ENCODE measurements around the gene DCST2. TPM values are rescaled to one million over a fixed set of nuclear protein-coding genes. Genes with fewer than 3 reads are reported as not detected.

Gene DCST2
- polyA plus RNA-seq, 1 of the 3 experiments (the other 2 are of a cell fraction), result 0.76 TPM

GRCh38 chr1:155083052-155083541 lies 49.5 kb upstream of the DCST2 start:
- Histone ChIP-seq H3K9me2 (no peaks in the 10 kb centered on the region), H3K9ac (no peak overlapping the region), H3K4me2 (no peak overlapping the region), H3K4me3 (ENCODE audit: low read depth in 2 of 2, low read length in 1 of 2) (no peak overlapping the region), H3F3A (replicated peaks; ENCODE audit: insufficient read depth) (peaks cover 3% of the 10 kb centered on the region), H3K27me3 (ENCODE audit: insufficient read depth) (peaks cover 23% of the 10 kb centered on the region), H2AFZ (ENCODE audit: low read depth) (no peak overlapping the region), H4K20me1 (ENCODE audit: insufficient read depth) (no peaks in the 10 kb centered on the region), H3K79me2 (ENCODE audit: insufficient read depth) (no peaks in the 10 kb centered on the region), H3K27ac (ENCODE audit: low read depth in 2 of 2, low read length in 1 of 2) (no peak overlapping the region), H3K36me3 (replicated peaks in 1 of 2; ENCODE audit: control insufficient read depth in 1 of 2, insufficient read depth in 2 of 2, low read length in 1 of 2) (no peaks in the 10 kb centered on the region), H3K4me1 (ENCODE audit: control insufficient read depth in 1 of 2, insufficient read depth in 2 of 2, low read depth in 1 of 2, low read length in 1 of 2) (peaks cover 21 to 33% of the 10 kb centered on the region in 2 experiments; a peak in 3 of 4 replicates), H3K9me3 (no peaks in the 10 kb centered on the region)
- ChIA-PET POLR2A (no interaction called here), CTCF (interaction anchor here (0.7 to 5.3 kb wide), 7 partner anchors 8 to 88 kb away, joined by 3 to 156 read pairs (median 43); partner anchors contain the start of genes ADAM15, KRTCAP2, SLC50A1 and TRIM46)
- WGBS (ENCODE audit: low lambda C conversion rate), result 50% methylated on average over 1 of the region's 6 CpGs
- TF ChIP-seq FOXM1 (IDR thresholded peaks at IDR 0.05; ENCODE audit: low read depth), result no peak
- no peak for TF ChIP-seq USF1 (IDR thresholded peaks at IDR 0.05; ENCODE audit: borderline replicate concordance, low read depth)
- no peak for TF ChIP-seq REST (IDR thresholded peaks at IDR 0.05; ENCODE audit: low read depth, low read length)
- TF ChIP-seq MXI1 (IDR thresholded peaks at IDR 0.05; ENCODE audit: low read depth, low read length), result no peak
- TF ChIP-seq RXRA (IDR thresholded peaks at IDR 0.05; ENCODE audit: borderline replicate concordance, low read depth), result no peak
- no peak for TF ChIP-seq NFIC (IDR thresholded peaks at IDR 0.05; ENCODE audit: borderline replicate concordance)
- no peak for TF ChIP-seq IRF3 (IDR thresholded peaks at IDR 0.05; ENCODE audit: low read depth, low read length)
- no peak for TF ChIP-seq GABPA (IDR thresholded peaks at IDR 0.05; ENCODE audit: low read depth)
- TF ChIP-seq CTCF (IDR thresholded peaks at IDR 0.05), result no peak
- TF ChIP-seq EZH2phosphoT487 (IDR thresholded peaks at IDR 0.05; ENCODE audit: borderline replicate concordance, low read depth), result no peak
- no peak for TF ChIP-seq TAF1 (IDR thresholded peaks at IDR 0.05; ENCODE audit: borderline replicate concordance, low read depth, low read length)
- TF ChIP-seq FOXJ3 (CRISPR knock-in tag; IDR thresholded peaks at IDR 0.05), result no peak
- TF ChIP-seq SIN3A (IDR thresholded peaks at IDR 0.05; ENCODE audit: borderline replicate concordance, low read depth, low read length), result no peak
- no peak for DNase-seq
